ENCODE results near the gene C15orf40. TPM values are rescaled to one million over a fixed set of nuclear protein-coding genes. Genes with fewer than 3 reads are reported as not detected.

C15orf40 gene
- total RNA-seq, 4 donors from 2014 or later: 5.9 to 14.6 (median 9.5) TPM

DNA sequence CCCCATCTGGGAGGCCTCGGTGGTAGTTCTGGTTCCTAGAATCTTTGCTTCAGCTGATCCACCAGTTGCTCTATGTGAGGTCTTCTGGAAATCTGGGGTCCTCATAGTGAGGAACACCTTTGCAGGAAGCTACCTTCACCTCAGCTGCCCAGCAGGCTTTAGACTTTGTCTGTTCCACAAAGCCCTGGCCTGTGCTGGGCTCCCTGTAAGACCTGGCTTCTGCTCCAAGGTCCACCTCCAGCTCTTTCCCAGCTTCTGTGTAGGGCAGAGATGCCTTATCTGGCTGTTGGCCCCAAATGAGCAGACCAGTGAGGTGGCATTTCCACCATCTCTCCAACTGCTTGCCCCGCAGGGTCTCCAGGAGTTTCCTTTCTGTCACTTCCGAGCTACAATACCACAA is 50.7 kb downstream of the C15orf40 start:
- TF ChIP-seq POLR2A (IDR thresholded peaks at IDR 0.05): no peak
- TF ChIP-seq, protein P1, sequence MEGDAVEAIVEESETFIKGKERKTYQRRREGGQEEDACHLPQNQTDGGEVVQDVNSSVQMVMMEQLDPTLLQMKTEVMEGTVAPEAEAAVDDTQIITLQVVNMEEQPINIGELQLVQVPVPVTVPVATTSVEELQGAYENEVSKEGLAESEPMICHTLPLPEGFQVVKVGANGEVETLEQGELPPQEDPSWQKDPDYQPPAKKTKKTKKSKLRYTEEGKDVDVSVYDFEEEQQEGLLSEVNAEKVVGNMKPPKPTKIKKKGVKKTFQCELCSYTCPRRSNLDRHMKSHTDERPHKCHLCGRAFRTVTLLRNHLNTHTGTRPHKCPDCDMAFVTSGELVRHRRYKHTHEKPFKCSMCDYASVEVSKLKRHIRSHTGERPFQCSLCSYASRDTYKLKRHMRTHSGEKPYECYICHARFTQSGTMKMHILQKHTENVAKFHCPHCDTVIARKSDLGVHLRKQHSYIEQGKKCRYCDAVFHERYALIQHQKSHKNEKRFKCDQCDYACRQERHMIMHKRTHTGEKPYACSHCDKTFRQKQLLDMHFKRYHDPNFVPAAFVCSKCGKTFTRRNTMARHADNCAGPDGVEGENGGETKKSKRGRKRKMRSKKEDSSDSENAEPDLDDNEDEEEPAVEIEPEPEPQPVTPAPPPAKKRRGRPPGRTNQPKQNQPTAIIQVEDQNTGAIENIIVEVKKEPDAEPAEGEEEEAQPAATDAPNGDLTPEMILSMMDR (IDR thresholded peaks at IDR 0.05 in 4 of 5, conservative IDR thresholded peaks at IDR 0.05 in 1 of 5): no peak
- H3K4me3 ChIP-seq: no peak overlapping the region
- peaks cover 28 to 30% of the 10 kb centered on the region in 2 donors for H3K4me1 ChIP-seq
- no peaks in the 10 kb centered on the region for H3K9me3 ChIP-seq
- ATAC-seq (no peak), DNase-seq (no peak)
- H3K27me3 ChIP-seq: no peaks in the 10 kb centered on the region
- H3K27ac ChIP-seq: no peak overlapping the region
- in situ Hi-C loops (cut with MboI; ENCODE audit: low sequenced_read_pairs in 4 of 4) (no loop called here), intact Hi-C loops (cut with DNase I; ENCODE audit: low total_unique reads) (no loop called here)
- H3K36me3 ChIP-seq: no peaks in the 10 kb centered on the region

DNA sequence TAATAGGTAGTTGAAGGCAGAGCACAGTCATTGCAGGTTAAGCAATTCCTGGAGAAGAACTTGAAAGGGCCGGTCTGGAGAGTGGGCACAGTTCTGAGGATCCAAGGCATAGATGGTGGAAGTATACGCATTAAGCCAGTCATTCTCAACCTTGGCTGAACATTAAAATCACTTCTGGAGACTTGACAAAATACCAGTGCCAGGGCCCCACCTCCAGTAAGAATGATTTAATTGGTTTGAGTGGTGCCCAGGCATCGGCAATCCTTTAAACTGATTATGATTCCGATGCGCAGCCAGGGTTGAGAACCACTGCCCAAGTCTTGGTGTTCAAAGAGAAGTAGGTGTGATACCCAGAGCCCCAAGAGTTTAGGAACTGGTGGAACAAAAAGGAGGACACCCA is 52.0 kb downstream of the C15orf40 start:
- Histone ChIP-seq H3K27ac (peak overlapping the region; percentile 45 to 77 (median 69)), H3K9me3 (no peaks in the 10 kb centered on the region), H3K4me3 (no peak overlapping the region), H3K27me3 (no peaks in the 10 kb centered on the region), H3K4me1 (peaks cover 25 to 30% of the 10 kb centered on the region in 2 donors), H3K36me3 (no peaks in the 10 kb centered on the region)
- intact Hi-C loops (cut with DNase I; ENCODE audit: low total_unique reads) (no loop called here), in situ Hi-C loops (cut with MboI; ENCODE audit: low sequenced_read_pairs in 4 of 4) (no loop called here)
- TF ChIP-seq, protein P1 (IDR thresholded peaks at IDR 0.05 in 4 of 5, conservative IDR thresholded peaks at IDR 0.05 in 1 of 5): no peak
- no peak for TF ChIP-seq POLR2A (IDR thresholded peaks at IDR 0.05)
- ATAC-seq (no peak), DNase-seq (no peak)

DNA sequence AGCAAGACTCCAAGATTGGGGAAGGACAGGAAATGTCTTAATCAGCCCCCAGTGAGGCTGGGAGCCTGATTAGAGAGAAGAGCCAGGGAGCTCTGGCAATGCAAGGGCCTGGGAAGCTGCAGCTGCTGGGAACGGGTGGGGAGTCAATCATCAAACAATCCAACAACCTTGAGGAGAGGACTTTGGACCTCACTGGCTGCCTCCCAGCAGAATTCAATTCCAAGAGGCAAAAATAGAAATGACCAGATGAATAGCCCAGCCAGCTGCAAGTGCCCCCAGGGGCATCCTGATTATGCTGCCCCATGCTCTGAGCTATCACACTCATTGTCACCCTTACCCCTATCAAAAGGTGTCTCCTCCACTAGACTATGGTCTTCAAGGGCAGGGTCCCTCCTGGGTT is 52.8 kb downstream of the C15orf40 start:
- DNase-seq (peak in 1 of 2 donors; percentile 45), ATAC-seq (peak in 1 of 2 donors; percentile 63)
- Histone ChIP-seq H3K27ac (peak overlapping the region; percentile 45 to 77 (median 69)), H3K9me3 (no peaks in the 10 kb centered on the region), H3K27me3 (no peaks in the 10 kb centered on the region), H3K4me3 (no peak overlapping the region), H3K4me1 (peaks cover 19 to 28% of the 10 kb centered on the region in 2 donors), H3K36me3 (no peaks in the 10 kb centered on the region)
- in situ Hi-C loops (cut with MboI; ENCODE audit: low sequenced_read_pairs in 4 of 4): no loop called here
- intact Hi-C loops (cut with DNase I; ENCODE audit: low total_unique reads): no loop called here
- no peak for TF ChIP-seq POLR2A (IDR thresholded peaks at IDR 0.05)
- TF ChIP-seq, protein P1 (IDR thresholded peaks at IDR 0.05 in 4 of 5, conservative IDR thresholded peaks at IDR 0.05 in 1 of 5): no peak

DNA sequence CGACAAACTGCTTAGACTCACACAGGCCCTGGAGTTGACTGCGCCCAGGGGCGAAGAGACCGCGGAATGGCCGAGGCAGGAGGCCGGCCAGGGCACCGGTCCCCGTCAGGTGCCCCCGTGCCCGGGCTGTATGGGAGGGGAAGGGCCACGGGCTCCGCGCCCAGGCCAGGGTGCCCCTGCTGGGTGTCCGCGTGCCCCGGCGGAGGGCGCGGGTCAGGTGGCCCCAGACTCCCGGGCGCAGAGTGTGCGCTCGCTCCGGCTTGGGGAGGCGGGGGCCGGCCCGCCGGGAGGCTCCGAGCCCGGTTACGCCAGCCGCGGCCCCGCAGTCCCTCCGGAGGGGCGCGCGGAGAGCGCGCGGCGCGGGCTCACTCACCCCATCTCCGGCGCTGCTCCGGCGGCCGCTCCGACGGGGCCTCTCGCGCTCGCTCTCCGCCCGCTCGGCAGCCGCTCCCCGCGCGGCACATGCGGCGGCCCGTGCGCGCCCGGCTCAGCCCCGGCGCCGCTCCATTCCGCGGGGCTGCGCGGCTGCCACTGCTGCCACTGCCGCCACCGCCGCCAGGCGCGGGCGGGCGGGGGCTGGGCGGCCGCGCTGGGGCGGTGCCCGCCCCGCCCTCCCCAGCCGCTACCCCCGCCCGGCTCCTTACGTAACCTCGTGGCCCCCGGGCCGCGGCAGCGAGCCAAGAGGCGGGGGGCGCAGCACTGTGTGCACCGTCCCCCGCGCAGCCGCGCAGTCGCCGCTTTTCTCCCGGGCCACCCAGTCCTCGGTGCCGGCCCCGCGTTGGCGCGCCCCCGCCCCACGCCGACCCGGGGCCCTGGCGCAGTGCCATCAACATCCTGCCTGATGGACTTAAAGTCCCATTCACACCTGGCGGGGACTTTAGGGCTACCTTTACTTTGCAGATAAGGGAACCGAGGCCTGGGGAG is 59.0 kb downstream of the C15orf40 start, which contains the start of gene HOMER2:
TSS of gene HOMER2 (minus strand) at position 563 of the 924 bp plus-strand sequence. CDS start at position 378, 185 bp downstream.
- DNase-seq: peak; percentile 25 to 58
- H3K27ac ChIP-seq: peak within 1 kb of the TSS; percentile 91 to 95 (median 92)
- in situ Hi-C loops (cut with MboI; ENCODE audit: low sequenced_read_pairs in 4 of 4): no loop called here

More for the DNA sequence above, 59.0 kb downstream of the C15orf40 start, which contains the start of gene HOMER2:
- H3K4me3 ChIP-seq: peak within 1 kb of the TSS; percentile 62 to 75 (median 63)
- ATAC-seq: peak; percentile 74 to 77
- H3K36me3 ChIP-seq: no peaks in the 10 kb centered on the region
- intact Hi-C loops (cut with DNase I; ENCODE audit: low total_unique reads): loop anchor here (5.0 kb wide), 1 partner anchor 185 kb away; no protein-coding TSS in a partner anchor
- H3K27me3 ChIP-seq: no peaks in the 10 kb centered on the region
- TF ChIP-seq, protein P1 (IDR thresholded peaks at IDR 0.05 in 4 of 5, conservative IDR thresholded peaks at IDR 0.05 in 1 of 5): peak in 1 of 5 experiments; percentile 7
- peak; percentile 57 to 76 for TF ChIP-seq POLR2A (IDR thresholded peaks at IDR 0.05)
- H3K4me1 ChIP-seq: peaks cover 12 to 39% of the 10 kb centered on the region in 2 donors
- no peaks in the 10 kb centered on the region for H3K9me3 ChIP-seq
